A673 (cell line): ENCODE results near the gene TACC3. TPM values are rescaled to one million over a fixed set of nuclear protein-coding genes. Genes with fewer than 3 reads are reported as not detected.

Source experiments
- BruUV-seq: library from RNA; stranded (reverse); fragments of 400-500 nt; replicated peaks from 2 replicates; lab custom pipeline; 2021; lab: Mats Ljungman, UMichigan
- CTCF ChIA-PET: fragments of 300-600 bp; sonication (Branson Sonifier 250); formaldehyde crosslinking; loops from one replicate; lab custom pipeline; 2022; ENCODE audit warnings: antibody characterized with exemption; lab: Charles Lee
- POLR2A ChIA-PET: fragments of 300-600 bp; sonication (Branson Sonifier 250); formaldehyde crosslinking; loops from one replicate; lab custom pipeline; 2022; ENCODE audit warnings: antibody characterized with exemption; ENCODE audit not compliant: low non-redundant PET; lab: Charles Lee
- DNase-seq: peaks from one replicate; pipeline ENCODE4 v3.0.0-alpha.2; 2015; ENCODE audit warnings: low spot score
- H3K27ac ChIP-seq: fragments of 200-600 bp; sonication (generic); 2 replicates; pipeline ENCODE4 v1.5.1; 2016; ENCODE audit warnings: mixed run types, low read depth, mild to moderate bottlenecking, mixed read lengths, antibody characterized with exemption, low read length; ENCODE audit not compliant: poor library complexity, severe bottlenecking
- H3K27me3 ChIP-seq: fragments of 200-600 bp; sonication (generic); replicated peaks from 2 replicates; pipeline ENCODE4 v1.6.1; 2017; ENCODE audit warnings: mixed run types, low read depth, mild to moderate bottlenecking, mixed read lengths, antibody characterized with exemption, low read length; ENCODE audit not compliant: insufficient read depth, poor library complexity
- H3K36me3 ChIP-seq: fragments of 200-600 bp; sonication (generic); 2 replicates; pipeline ENCODE4 v1.6.1; 2016; ENCODE audit warnings: mixed run types, mild to moderate bottlenecking, mixed read lengths, antibody characterized with exemption, low read length; ENCODE audit not compliant: insufficient read depth, poor library complexity, severe bottlenecking
- H3K4me1 ChIP-seq: fragments of 200-600 bp; sonication (generic); 2 replicates; pipeline ENCODE4 v1.6.1; 2017; ENCODE audit warnings: mixed run types, mild to moderate bottlenecking, mixed read lengths, antibody characterized with exemption, low read length; ENCODE audit not compliant: insufficient read depth, poor library complexity, severe bottlenecking
- H3K4me3 ChIP-seq: fragments of 200-600 bp; sonication (generic); 2 replicates; pipeline ENCODE4 v1.5.1; 2016; ENCODE audit warnings: low read depth, mixed run types, mild to moderate bottlenecking, mixed read lengths, low read length; ENCODE audit not compliant: poor library complexity, severe bottlenecking
- H3K9me3 ChIP-seq: fragments of 200-600 bp; sonication (generic); 2 replicates; pipeline ENCODE4 v1.6.1; 2016; ENCODE audit warnings: mixed run types, low read depth, mild to moderate bottlenecking, mixed read lengths, antibody characterized with exemption, low read length; ENCODE audit not compliant: poor library complexity, severe bottlenecking
- CTCF ChIP-seq: fragments of 300-800, 200-600 bp; sonication (generic); conservative IDR thresholded peaks from 2 replicates; pipeline ENCODE4 v1.5.1; 2017; ENCODE audit warnings: low read depth, mild to moderate bottlenecking, antibody characterized with exemption, low read length, moderate library complexity, mixed read lengths
- EZH2 ChIP-seq: fragments of 200-600 bp; sonication (generic); IDR thresholded peaks from 2 replicates; pipeline ENCODE4 v1.6.1; 2017; ENCODE audit warnings: borderline replicate concordance, low read depth, mild to moderate bottlenecking, mixed read lengths, antibody characterized with exemption, low read length; ENCODE audit not compliant: poor library complexity, severe bottlenecking
- intact Hi-C: fragments of 100-400 bp; cut with micrococcal nuclease; formaldehyde crosslinking; loops from one replicate; pipeline ENCODE4 v1.10.0; 2022; ENCODE audit not compliant: unreplicated experiment
- total RNA-seq: library from RNA; stranded (reverse); gene quantifications from 2 replicates; pipeline ENCODE4 v1.2.3, GENCODE V29; 2021

TACC3 gene
- total RNA-seq, 1 experiment from 2014 or later, result 246 TPM

DNA sequence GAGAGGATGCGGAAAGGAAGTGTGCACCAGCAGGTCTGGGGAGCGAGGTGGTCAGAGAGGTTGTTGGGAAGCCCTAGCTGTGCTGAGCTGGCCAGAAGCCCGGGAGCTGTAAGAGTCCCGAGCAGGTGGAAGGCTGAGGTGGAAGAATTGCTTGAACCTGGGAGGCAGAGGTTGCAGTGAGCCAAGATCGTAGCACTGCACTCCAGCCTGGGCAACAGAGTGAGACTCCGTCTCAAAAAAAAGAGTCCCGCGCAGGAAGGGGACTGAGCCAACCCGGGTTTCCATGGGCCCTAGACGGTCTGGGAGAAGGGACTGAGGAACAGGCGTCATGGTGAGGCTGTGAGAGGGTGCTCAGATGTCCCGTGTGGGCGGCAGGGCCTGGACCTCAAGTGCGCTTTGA, 59.1 kb downstream of the TACC3 start:
- Histone ChIP-seq H3K27ac (no peak overlapping the region), H3K4me1 (no peaks in the 10 kb centered on the region), H3K9me3 (no peaks in the 10 kb centered on the region), H3K27me3 (no peaks in the 10 kb centered on the region), H3K4me3 (no peak overlapping the region), H3K36me3 (no peaks in the 10 kb centered on the region)
- TF ChIP-seq EZH2 (no peak), CTCF (no peak)
- no TSS peak for BruUV-seq
- intact Hi-C loops, result no loop called here
- ChIA-PET CTCF (no interaction called here), POLR2A (no interaction called here)
- no peak for DNase-seq

- ChIA-PET CTCF (no interaction called here), POLR2A (no interaction called here)
- no TSS peak for BruUV-seq
- Histone ChIP-seq H3K9me3 (no peaks in the 10 kb centered on the region), H3K27me3 (no peaks in the 10 kb centered on the region), H3K27ac (no peak overlapping the region), H3K4me3 (no peak overlapping the region), H3K4me1 (no peaks in the 10 kb centered on the region), H3K36me3 (no peaks in the 10 kb centered on the region)
- intact Hi-C loops, result no loop called here
- DNase-seq, result no peak
- no peak for TF ChIP-seq EZH2
- no peak for TF ChIP-seq CTCF
Observed at GRCh38 chr4:1783015-1783414, 61.7 kb downstream of the TACC3 start.

DNA sequence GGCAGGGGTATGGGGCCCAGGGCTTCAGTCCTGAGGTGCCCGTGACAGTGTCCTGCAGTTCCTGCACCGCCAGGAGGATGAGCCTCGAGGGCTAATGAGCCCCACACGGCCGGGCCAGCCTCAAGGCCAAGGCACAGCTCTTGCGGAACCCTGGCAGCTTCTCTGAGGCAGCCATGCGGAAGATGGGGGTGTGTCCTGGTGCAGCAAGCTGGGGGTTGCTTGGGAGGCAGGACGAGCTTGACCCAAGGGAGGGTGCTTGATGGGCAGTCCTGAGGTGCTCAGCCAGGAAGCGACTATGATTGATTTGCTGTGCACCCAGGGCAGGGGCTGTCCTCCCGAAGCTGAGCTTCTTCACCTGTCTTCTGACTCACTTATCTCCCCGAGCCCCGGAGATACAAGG, 62.6 kb downstream of the TACC3 start:
- no peaks in the 10 kb centered on the region for H3K36me3 ChIP-seq
- BruUV-seq, result no TSS peak
- H3K4me1 ChIP-seq, result no peaks in the 10 kb centered on the region
- no peak overlapping the region for H3K4me3 ChIP-seq
- H3K27ac ChIP-seq, result no peak overlapping the region
- TF ChIP-seq CTCF (no peak), EZH2 (no peak)
- ChIA-PET CTCF (no interaction called here), POLR2A (no interaction called here)
- DNase-seq, result no peak
- no peaks in the 10 kb centered on the region for H3K9me3 ChIP-seq
- H3K27me3 ChIP-seq, result no peaks in the 10 kb centered on the region
- intact Hi-C loops, result no loop called here
